Activated CD8-positive, alpha-beta memory T cell treated with anti-CD3 and anti-CD28 coated beads for 1 hour (primary cell): Measurements from ENCODE around the gene SPEF1.

ENCODE experiments used
- DNase-seq, 2 donors: peaks; one replicate each; pipeline ENCODE4 v3.0.0-alpha.2; 2020; ENCODE audit warnings: low read depth in 1 of 2; ENCODE audit errors: extremely low read depth in 1 of 2

Gene SPEF1

DNA sequence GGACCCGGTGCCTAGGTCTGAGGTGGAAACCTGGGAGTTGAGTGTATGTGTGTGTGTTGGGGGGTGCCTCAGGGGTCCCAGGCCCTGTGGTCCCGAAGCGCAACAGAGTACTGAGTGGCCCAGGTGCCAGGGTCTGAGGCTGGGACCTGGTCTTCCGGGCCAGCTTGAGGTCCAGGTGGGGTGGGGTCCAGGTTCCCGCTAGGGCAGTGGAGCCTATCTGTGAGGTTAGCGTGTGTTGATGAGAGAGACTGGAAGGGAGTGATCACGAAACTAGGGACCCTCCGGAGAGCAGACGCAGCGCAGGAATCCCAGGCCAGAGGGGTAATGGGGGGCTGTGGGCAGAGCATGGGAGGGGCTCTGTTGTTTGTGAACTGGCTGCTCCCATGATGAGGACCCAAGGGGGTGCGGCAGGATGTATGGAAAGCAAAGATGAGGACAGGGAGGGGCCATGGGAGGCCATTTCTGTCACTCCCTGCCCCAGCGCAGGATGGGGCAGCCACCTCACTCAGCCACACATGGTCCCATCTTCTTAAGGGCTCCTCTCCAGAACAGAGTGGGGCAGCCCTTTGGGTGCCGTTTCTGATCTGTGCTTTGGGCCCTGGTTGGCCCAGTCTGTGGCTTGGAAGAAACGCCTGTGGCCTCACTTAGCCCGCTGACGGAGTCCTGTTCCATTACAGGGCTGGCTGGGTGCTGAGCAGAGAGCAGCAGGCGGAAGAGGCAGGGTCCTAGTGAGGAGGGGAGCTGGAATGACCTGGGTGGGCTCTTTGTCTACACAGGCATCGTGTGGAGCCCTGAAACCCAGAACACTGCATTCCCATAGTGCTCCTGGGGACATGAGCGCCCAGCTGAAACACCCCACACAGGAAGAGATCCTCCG is 47.9 kb downstream of the SPEF1 start:
- no peak for DNase-seq

DNA sequence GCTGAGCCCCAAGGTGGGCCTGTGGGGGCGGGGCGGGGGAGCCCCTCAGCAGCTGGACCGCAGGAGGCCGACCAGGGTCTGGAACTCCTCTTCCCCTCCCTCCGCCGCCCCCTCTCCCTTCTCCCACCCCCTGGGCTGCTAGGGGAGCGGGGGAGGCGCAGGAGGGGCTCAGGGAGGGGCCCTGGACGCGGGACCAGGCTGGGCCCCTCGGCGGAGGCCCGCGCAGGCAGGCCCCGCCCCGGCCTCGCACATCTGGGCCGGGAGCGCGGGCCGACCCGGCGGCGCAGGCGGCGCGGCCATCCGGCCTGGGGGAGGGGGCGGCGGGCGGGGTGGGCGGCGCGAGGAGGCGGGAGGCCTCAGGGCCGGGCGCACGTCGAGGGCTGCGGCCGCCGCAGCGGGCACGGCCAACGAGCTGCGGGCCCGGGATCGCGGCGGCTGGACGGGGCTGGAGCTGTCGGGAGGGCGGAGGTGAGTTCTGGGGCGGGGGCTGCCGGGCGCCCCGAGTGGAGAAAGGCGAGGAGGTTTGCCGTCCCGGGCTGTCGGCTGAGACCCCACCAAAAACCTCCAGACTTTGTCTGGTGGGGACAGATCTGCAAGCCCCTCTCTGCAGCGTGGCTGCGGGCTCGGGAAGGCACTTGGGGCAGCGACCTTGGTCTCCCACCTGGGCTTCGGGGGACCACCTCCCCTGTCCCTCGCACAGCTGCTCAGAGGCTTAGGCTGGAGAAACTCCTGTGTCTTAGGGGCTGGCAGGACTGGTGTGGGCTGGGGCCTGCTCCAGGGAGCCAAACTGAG is 48.7 kb downstream of the SPEF1 start, which contains the start of gene HSPA12B:
Gene HSPA12B, plus strand, starts transcription at position 359 of the 792 bp plus-strand sequence. CDS start 5,990 bp downstream, outside the sequence.
- no peak for DNase-seq

DNA sequence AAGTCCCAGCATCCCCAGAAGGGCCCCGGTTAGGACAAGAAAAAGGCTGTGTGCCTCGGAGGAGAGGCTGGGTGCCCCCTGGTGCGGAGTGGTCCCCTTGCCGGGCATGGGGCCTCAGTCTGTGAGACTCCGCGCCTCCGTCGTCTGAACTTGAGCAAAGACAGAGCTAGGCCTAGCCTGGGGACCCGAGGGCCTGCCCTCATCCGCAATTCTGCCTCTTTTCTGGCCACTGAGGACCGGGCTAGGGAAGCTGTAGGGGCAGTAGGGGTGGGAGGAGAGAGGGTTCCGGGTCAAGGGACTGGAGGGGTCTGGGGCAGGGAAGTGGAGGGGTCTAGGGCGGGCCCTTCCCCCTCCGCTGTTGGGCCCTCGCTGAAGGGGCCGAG is 49.3 kb downstream of the SPEF1 start:
- no peak for DNase-seq

DNA sequence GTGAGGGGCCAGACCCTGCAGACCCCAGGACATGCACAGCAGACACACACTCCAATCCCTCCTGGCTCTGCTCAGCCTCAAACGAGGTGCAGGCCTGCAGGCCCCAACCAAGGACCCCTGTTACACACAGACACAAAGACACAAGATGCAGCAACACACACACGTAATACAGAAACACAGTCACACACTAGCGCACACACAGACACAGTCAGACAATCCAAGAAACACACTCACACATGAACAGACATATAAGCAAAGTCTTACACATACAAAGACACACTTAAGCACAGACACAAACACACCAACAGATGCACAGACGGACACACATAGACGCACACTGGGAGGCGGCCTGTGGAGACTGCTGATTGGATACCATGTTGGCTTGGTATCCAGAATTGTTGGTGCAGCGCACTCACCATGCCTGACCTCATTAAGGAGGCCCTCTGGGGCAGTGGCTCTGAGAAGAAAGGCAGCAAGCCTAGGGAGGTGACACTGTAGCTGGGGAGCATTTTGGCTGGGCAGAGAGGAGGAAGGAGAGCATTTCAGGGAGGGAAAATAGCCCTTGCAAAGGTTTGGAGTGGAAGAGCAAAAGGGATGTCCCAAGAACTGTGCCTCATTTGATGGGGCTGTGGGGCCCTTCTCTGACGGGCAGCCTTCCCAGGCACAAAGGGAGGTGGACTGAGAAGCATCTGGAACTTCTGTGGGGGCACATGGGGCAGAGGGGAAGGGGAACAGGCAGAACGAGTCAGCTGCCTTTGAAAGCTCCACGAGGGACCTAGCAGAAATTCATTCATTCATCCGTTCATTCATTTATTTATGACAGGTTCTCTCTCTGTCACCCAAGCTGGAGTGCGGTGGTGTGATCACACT is 50.2 kb downstream of the SPEF1 start:
- DNase-seq = no peak

DNA sequence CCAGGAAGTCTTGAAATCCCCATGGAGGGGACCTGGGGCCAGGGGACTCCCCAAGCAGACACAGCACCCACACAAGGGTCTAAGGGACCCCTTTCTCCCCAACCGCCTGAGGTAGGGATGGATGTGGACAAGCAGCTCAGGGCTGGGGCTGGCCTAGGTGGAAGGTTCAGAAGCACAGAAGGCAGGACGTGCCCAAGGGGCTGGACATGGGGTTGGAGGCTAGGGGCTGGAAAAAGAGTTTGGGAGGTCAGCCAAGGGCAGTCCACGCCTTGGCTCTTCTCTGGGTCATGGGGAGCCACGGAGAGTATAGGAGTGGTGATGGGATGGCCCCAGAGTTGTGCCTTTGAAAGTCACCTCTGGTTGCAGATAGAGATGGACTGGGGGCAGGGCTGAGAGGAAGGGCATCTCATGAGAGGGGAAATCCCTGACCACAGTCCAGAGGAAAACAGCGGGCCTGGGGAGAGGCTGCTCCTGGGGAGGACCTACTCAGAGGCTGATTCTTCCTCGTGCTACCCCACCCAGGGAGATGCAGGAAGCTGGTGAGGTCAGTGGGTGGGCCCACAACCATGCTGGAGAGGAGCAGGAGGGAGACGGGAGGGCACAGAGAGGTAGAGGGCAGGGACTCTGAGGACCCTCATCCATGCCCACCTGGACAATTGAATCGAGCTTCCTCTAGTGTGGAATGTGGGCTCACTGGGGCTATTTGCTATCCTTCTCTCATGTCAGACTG is 51.3 kb downstream of the SPEF1 start:
- no peak for DNase-seq

DNA sequence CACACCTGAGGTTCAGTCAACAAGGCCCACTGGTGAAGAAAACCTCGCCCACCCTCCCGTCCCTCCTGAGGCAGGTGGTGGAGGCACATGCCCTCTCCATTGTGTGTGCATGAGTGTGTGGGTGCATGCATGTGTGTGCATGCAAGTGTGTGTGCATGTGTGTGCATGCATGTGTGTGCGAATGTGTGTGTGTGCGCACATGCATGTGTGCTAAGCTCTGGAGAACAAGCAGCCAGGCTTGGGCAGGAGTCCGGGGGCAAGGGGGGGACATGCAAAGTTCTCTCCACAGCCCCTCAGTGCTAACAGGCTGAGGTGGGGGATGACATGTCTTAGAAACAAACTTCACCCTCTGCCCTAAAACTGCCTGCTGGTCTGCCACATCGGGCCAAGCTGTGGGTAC is 51.9 kb downstream of the SPEF1 start:
- no peak for DNase-seq

DNA sequence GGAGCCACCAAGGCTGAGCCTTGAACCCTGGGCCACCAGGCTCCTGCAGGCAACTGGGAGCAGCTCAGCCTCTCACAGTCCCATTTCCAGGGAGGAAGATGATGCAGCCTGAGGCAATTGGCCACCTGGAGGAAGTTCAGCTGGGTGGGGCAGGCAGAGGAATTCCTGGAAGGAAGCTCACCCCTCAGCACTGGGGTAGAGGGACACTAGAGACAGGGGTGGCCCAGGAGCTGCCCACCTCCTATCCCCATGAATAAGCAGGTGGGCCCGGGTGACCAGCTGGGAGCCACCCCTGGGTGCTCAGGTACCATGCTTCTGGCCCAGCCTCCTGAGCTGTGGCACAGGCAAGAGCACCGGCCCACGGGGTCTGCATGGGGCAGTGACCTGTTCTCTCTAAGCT is 52.4 kb downstream of the SPEF1 start:
- no peak for DNase-seq

DNA sequence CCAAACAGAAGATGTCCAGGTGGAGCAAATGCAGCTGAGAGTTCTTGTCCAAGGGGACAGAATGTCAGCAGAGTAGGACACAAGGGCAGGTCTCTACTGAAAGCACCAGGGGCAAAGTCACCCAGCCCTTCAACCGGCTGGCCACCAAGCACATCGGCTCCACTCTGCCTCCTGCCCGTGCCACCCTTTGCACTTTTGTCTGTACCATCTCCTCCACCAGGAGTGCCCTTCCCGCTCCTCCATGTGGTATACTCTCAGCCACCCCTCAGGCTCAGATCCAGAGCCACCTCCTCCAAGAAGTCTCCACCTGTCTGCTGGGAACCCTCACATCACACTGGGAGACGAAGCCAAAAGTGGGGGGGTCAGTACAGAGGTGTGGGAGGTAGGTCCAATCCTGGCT is 52.9 kb downstream of the SPEF1 start:
- no peak for DNase-seq
